ENCODE data around the gene PPM1K. TPM values are rescaled to one million over a fixed set of nuclear protein-coding genes. Genes with fewer than 3 reads are reported as not detected.

PPM1K gene
- total and polyA plus RNA-seq, 4 donors: 14.9 to 51.4 (median 32.5) TPM

DNA sequence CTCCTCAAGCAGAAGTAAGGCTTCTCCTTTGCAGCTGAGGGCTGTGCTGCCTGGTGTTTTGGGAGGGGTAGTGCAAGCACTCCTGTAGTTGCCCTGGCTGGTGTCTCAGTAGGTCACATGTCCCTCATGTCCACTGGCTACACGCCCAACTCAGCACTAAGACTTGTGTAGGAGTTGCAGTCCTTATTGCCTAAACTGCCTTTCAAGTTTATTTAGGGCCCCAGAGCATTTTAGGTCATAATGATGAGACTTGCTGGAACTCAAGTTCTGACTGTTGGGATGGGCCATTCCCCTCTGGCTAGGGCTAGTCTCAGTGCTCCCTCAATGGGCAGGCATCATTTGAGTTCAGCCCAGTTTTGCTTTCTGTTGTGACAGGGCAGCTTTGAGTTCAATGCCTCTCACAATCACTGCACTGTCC is 44.1 kb downstream of the PPM1K start:
- H3K27me3 ChIP-seq (ENCODE audit: control insufficient read depth in 1 of 2, insufficient read depth in 2 of 2, low read length in 1 of 2): no peaks in the 10 kb centered on the region
- no peaks in the 10 kb centered on the region for H3K36me3 ChIP-seq (ENCODE audit: control insufficient read depth in 1 of 2, insufficient read depth in 2 of 2, low read length in 1 of 2)
- no peaks in the 10 kb centered on the region for H3K4me1 ChIP-seq (ENCODE audit: control insufficient read depth in 1 of 2, insufficient read depth in 2 of 2, low read length in 2 of 2)
- no peak overlapping the region for H3K4me3 ChIP-seq (ENCODE audit: low read length in 2 of 2)
- no peaks in the 10 kb centered on the region for H3K9me3 ChIP-seq (ENCODE audit: control insufficient read depth, low read length)
- WGBS, 2 donors: 71% methylated on average over 1 of the region's 1 CpG
- peak; percentile 38 for ATAC-seq (ENCODE audit: low FRiP score)
- H3K27ac ChIP-seq (ENCODE audit: low read depth in 1 of 2, low read length in 2 of 2): no peak overlapping the region
- DNase-seq: peak in 1 of 2 donors; percentile 72
- intact Hi-C loops (cut with DNase I): no loop called here

DNA sequence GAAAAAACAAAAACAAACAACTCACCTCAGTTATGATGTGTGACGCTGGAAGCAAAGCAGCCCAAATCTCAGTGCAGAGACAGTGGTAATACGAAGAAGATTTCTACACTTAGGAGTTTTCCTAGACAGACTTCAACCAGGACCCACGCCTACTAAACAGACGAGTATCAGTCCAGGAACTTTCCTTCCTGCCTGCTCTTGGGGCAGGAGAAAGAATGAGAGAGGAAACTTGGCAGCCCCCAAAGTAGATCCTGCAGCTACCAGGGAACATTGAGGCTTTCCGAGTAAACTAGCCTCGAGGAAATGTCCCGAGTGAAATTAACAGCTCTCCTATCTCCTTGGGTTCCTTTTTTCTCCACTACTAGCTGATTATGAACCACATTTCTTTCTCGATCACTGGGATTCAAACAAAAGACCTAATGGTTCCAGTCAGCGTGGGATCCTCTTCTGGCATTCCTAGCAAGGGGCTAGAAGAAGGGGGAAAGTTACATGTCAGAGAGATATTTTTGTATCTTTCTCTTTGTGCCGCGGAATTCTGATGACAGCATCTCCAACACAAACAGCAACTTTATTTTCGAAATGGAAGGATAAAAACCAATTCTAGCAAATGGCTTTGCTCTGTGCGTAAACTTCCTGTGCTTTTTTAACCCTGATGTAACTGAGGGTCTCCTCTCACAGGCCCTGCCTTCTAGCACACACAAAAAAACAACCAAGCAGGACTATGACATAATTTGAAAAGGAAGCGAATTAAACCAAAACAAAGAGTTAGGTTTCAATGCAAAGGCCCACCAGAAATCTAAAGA is 53.2 kb downstream of the PPM1K start:
- ATAC-seq (ENCODE audit: low FRiP score) (peak; percentile 65), DNase-seq (no peak)
- intact Hi-C loops (cut with DNase I): no loop called here
- Histone ChIP-seq H3K9me3 (ENCODE audit: control insufficient read depth, low read length) (no peaks in the 10 kb centered on the region), H3K27ac (ENCODE audit: low read depth in 1 of 2, low read length in 2 of 2) (peak overlapping the region; percentile 42 to 79), H3K4me1 (ENCODE audit: control insufficient read depth in 1 of 2, insufficient read depth in 2 of 2, low read length in 2 of 2) (no peaks in the 10 kb centered on the region), H3K36me3 (ENCODE audit: control insufficient read depth in 1 of 2, insufficient read depth in 2 of 2, low read length in 1 of 2) (no peaks in the 10 kb centered on the region), H3K27me3 (ENCODE audit: control insufficient read depth in 1 of 2, insufficient read depth in 2 of 2, low read length in 1 of 2) (no peaks in the 10 kb centered on the region), H3K4me3 (ENCODE audit: low read length in 2 of 2) (peak overlapping the region; percentile 49 to 80)
- 3 to 6% methylated on average over 14 of the region's 14 CpGs for WGBS, 2 donors

DNA sequence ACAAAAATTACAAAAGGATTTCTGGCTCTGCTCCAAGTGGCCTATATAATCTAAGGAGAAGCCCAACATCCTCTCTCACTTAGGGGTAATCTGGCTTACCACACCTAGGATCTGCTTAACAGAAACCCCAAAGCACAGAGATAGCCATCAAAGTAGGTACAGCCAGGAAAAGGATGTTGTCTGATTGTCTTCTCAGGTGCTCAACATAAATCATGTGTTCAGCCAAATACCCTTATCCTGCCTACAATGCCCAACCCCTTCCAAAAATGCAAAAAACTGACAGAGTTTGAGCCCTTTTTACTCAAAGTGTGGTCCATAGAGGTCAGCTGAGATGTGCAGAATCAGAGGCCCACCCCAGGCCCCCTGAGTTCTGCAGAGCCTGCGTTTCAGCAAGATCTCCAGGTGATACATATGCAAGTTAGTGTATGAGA is 53.9 kb downstream of the PPM1K start:
- no peak overlapping the region for H3K27ac ChIP-seq (ENCODE audit: low read depth in 1 of 2, low read length in 2 of 2)
- peaks cover 0 to 1% of the 10 kb centered on the region in 2 donors for H3K4me1 ChIP-seq (ENCODE audit: control insufficient read depth in 1 of 2, insufficient read depth in 2 of 2, low read length in 2 of 2)
- H3K27me3 ChIP-seq (ENCODE audit: control insufficient read depth in 1 of 2, insufficient read depth in 2 of 2, low read length in 1 of 2): no peaks in the 10 kb centered on the region
- H3K9me3 ChIP-seq (ENCODE audit: control insufficient read depth, low read length): no peaks in the 10 kb centered on the region
- H3K36me3 ChIP-seq (ENCODE audit: control insufficient read depth in 1 of 2, insufficient read depth in 2 of 2, low read length in 1 of 2): no peaks in the 10 kb centered on the region
- ATAC-seq (ENCODE audit: low FRiP score): no peak
- 59 to 62% methylated on average over 1 of the region's 1 CpG for WGBS, 2 donors
- H3K4me3 ChIP-seq (ENCODE audit: low read length in 2 of 2): peak overlapping the region in 1 of 2 donors; percentile 49
- intact Hi-C loops (cut with DNase I): no loop called here
- DNase-seq: no peak

DNA sequence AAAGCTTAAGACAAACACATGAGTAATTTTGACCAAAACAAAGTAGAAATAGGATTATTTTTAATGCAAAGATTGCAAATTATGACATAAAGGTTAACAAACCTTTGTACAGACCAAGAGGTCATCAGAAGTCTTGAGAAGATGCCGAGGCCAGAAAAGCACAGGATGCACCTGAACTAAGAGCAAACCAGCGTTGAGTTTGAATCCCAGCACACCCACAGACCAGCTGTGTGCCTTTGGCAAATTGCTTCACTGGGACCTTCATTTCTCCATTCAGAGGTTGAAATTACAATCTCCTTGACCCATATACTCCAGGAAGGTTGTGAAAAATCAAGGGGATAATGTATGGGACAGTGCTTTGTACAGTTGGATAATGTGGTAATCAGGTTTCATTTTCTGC is 56.6 kb downstream of the PPM1K start:
- H3K27me3 ChIP-seq (ENCODE audit: control insufficient read depth in 1 of 2, insufficient read depth in 2 of 2, low read length in 1 of 2): no peaks in the 10 kb centered on the region
- intact Hi-C loops (cut with DNase I): no loop called here
- peaks cover 3% of the 10 kb centered on the region in 2 donors for H3K4me1 ChIP-seq (ENCODE audit: control insufficient read depth in 1 of 2, insufficient read depth in 2 of 2, low read length in 2 of 2)
- no peak overlapping the region for H3K27ac ChIP-seq (ENCODE audit: low read depth in 1 of 2, low read length in 2 of 2)
- no peaks in the 10 kb centered on the region for H3K36me3 ChIP-seq (ENCODE audit: control insufficient read depth in 1 of 2, insufficient read depth in 2 of 2, low read length in 1 of 2)
- no peak for ATAC-seq (ENCODE audit: low FRiP score)
- H3K9me3 ChIP-seq (ENCODE audit: control insufficient read depth, low read length): no peaks in the 10 kb centered on the region
- 93 to 97% methylated on average over 2 of the region's 2 CpGs for WGBS, 2 donors
- no peak for DNase-seq
- H3K4me3 ChIP-seq (ENCODE audit: low read length in 2 of 2): no peak overlapping the region

DNA sequence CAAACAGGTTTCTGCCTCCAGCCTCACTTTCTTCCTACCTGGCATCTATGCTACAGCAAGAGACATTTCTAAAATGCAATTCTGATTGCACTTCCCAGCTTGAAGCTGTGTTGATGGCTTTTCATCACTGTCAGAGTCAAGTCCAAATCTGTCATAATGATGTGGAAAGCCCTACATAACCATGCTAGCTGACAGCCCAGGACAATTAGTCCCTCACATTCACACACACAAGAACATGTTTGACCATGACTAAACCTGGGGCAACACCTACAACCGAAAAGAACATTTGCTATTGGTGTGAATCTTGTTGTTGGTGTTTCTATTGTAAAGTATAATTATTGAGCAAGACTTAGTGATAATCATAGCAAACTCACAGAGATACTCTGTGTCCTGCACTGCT is 58.2 kb downstream of the PPM1K start:
- H3K27me3 ChIP-seq (ENCODE audit: control insufficient read depth in 1 of 2, insufficient read depth in 2 of 2, low read length in 1 of 2): no peaks in the 10 kb centered on the region
- no peaks in the 10 kb centered on the region for H3K36me3 ChIP-seq (ENCODE audit: control insufficient read depth in 1 of 2, insufficient read depth in 2 of 2, low read length in 1 of 2)
- no peaks in the 10 kb centered on the region for H3K9me3 ChIP-seq (ENCODE audit: control insufficient read depth, low read length)
- 89 to 95% methylated on average over 1 of the region's 1 CpG for WGBS, 2 donors
- no peak overlapping the region for H3K4me3 ChIP-seq (ENCODE audit: low read length in 2 of 2)
- H3K4me1 ChIP-seq (ENCODE audit: control insufficient read depth in 1 of 2, insufficient read depth in 2 of 2, low read length in 2 of 2): peaks cover 3% of the 10 kb centered on the region in 2 donors
- DNase-seq (no peak), ATAC-seq (ENCODE audit: low FRiP score) (no peak)
- intact Hi-C loops (cut with DNase I): no loop called here
- H3K27ac ChIP-seq (ENCODE audit: low read depth in 1 of 2, low read length in 2 of 2): no peak overlapping the region

DNA sequence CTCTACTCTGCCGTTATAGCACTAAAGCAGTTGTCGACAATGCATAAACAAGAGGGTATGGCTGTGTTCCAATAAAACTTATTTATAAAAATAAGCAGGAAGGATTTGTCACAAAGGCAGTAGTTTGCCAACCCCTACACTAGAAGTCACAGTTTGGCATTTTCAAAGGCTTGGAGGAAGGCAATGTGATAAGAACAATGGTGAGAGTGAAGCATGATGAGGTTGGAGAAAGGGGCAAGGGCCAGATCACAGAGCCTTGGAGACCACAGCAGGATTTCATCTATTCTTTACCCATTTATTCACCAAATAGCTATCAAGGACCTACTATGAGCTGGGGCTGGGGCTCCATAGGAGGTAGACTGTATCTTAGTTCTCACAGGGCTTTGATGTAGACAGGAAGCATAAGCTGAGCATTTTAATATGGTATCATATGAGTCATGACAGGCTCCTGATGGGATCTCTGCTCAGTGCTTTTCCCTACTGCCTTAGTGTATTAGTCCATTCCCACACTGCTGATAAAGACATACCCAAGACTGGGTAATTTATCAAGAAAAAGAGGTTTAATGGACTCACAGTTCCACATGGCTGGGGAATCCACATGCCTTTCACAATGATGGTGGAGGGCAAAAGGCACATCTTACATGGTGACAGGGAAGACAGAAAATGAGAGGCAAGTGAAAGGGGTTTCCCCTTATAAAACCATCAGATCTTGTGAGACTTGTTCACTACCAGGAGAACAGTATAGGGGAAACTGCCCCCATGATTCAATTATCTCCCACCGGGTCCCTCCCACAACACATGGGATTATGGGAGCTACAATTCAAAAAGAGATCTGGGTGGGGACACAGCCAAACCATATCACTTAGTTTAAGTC is 58.9 kb downstream of the PPM1K start:
- H3K27me3 ChIP-seq (ENCODE audit: control insufficient read depth in 1 of 2, insufficient read depth in 2 of 2, low read length in 1 of 2): no peaks in the 10 kb centered on the region
- peaks cover 3% of the 10 kb centered on the region in 2 donors for H3K4me1 ChIP-seq (ENCODE audit: control insufficient read depth in 1 of 2, insufficient read depth in 2 of 2, low read length in 2 of 2)
- H3K4me3 ChIP-seq (ENCODE audit: low read length in 2 of 2): no peak overlapping the region
- ATAC-seq (ENCODE audit: low FRiP score) (peak; percentile 15), DNase-seq (no peak)
- WGBS, 2 donors: 30 to 33% methylated on average over 3 of the region's 3 CpGs
- H3K27ac ChIP-seq (ENCODE audit: low read depth in 1 of 2, low read length in 2 of 2): no peak overlapping the region
- no peaks in the 10 kb centered on the region for H3K36me3 ChIP-seq (ENCODE audit: control insufficient read depth in 1 of 2, insufficient read depth in 2 of 2, low read length in 1 of 2)
- intact Hi-C loops (cut with DNase I): no loop called here
- no peaks in the 10 kb centered on the region for H3K9me3 ChIP-seq (ENCODE audit: control insufficient read depth, low read length)

DNA sequence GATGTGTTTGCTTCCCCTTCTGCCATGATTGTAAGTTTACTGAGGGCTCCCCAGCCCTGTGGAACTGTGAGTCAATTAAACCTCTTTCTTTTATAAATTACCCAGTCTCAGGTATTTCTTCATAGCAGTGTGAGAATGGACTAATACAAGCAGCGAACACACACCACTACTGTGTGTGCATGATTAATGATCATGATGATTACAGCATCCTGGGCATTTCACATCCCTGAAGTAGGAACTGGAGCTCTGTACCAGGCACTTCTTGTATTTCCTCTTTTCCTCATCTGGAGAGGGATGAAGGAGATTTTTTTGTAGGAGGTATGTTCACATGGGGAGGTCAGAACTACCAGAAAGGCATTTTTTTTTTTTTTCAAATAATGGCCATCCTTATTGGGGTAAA is 60.8 kb downstream of the PPM1K start:
- H3K4me3 ChIP-seq (ENCODE audit: low read length in 2 of 2): no peak overlapping the region
- H3K9me3 ChIP-seq (ENCODE audit: control insufficient read depth, low read length): no peaks in the 10 kb centered on the region
- H3K36me3 ChIP-seq (ENCODE audit: control insufficient read depth in 1 of 2, insufficient read depth in 2 of 2, low read length in 1 of 2): no peaks in the 10 kb centered on the region
- 55 to 97% methylated on average over 1 of the region's 1 CpG for WGBS, 2 donors
- no peak for ATAC-seq (ENCODE audit: low FRiP score)
- peaks cover 3% of the 10 kb centered on the region in 2 donors for H3K4me1 ChIP-seq (ENCODE audit: control insufficient read depth in 1 of 2, insufficient read depth in 2 of 2, low read length in 2 of 2)
- DNase-seq: no peak
- intact Hi-C loops (cut with DNase I): loop anchor here in 1 of 2 donors (5.0 kb wide), 2 partner anchors 149 to 234 kb away; partner anchors contain the start of gene HERC5
- H3K27ac ChIP-seq (ENCODE audit: low read depth in 1 of 2, low read length in 2 of 2): no peak overlapping the region
- no peaks in the 10 kb centered on the region for H3K27me3 ChIP-seq (ENCODE audit: control insufficient read depth in 1 of 2, insufficient read depth in 2 of 2, low read length in 1 of 2)

DNA sequence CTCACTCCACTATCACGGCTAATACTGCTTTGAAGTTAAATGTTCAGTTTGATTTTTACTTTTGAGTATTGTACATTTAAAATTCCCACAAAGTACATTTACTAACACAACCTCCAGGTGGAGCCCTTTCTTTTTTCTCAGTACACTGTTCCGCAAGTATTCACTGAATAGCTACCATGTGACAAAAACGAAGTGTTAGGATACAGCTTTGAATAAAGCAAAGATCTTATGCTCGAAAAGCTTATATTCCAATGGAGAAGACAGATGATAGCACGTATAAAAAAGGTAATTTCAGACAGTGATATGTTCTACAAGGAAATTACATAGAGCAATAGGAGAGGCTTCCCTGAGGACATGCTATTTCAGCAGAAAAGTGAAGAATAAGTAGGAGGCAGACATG is 65.3 kb downstream of the PPM1K start:
- DNase-seq (no peak), ATAC-seq (ENCODE audit: low FRiP score) (peak; percentile 76)
- no peaks in the 10 kb centered on the region for H3K9me3 ChIP-seq (ENCODE audit: control insufficient read depth, low read length)
- no peaks in the 10 kb centered on the region for H3K27me3 ChIP-seq (ENCODE audit: control insufficient read depth in 1 of 2, insufficient read depth in 2 of 2, low read length in 1 of 2)
- intact Hi-C loops (cut with DNase I): loop anchor here (2.0 to 10.0 kb wide), 3 partner anchors 238 to 296 kb away; partner anchors contain the start of gene HERC5 (in 1 of the 2)
- no peaks in the 10 kb centered on the region for H3K4me1 ChIP-seq (ENCODE audit: control insufficient read depth in 1 of 2, insufficient read depth in 2 of 2, low read length in 2 of 2)
- H3K27ac ChIP-seq (ENCODE audit: low read depth in 1 of 2, low read length in 2 of 2): no peak overlapping the region
- WGBS, 2 donors: 1% methylated on average over 5 of the region's 5 CpGs
- no peak overlapping the region for H3K4me3 ChIP-seq (ENCODE audit: low read length in 2 of 2)
- no peaks in the 10 kb centered on the region for H3K36me3 ChIP-seq (ENCODE audit: control insufficient read depth in 1 of 2, insufficient read depth in 2 of 2, low read length in 1 of 2)

Data from aorta (tissue), 5 donors.